ENCODE measurements around the gene LRMDA.

- TF ChIP-seq CTCF (conservative IDR thresholded peaks at IDR 0.05; ENCODE audit: low read length): no peak
- no peak for TF ChIP-seq EZH2phosphoT487 (IDR thresholded peaks at IDR 0.05; ENCODE audit: borderline replicate concordance)
Observed at GRCh38 chr10:76177936-76178335, 746.5 kb downstream of the LRMDA start.

All from Loucy (cell line).